ENCODE measurements around the gene STT3A.

DNA sequence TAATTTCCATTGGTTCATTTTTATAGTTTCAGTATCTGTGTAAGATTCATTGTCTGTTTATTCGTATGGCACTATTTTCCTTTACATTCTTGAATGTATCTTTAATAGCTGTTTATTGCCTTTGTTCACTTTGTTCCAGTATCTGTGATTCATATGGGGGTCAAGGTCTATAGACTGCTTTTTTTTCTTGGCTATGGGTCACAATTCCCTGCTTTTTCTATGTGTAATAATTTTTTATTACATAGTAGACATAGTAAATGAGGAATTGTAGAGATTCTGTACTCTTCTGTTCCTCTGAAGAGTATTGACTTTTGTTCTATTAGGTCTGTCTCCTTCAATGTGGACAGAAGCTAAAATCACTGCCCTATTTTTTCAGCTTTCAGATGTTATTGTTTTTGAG lies 77.5 kb downstream of the STT3A start:
- TF ChIP-seq, protein P1, sequence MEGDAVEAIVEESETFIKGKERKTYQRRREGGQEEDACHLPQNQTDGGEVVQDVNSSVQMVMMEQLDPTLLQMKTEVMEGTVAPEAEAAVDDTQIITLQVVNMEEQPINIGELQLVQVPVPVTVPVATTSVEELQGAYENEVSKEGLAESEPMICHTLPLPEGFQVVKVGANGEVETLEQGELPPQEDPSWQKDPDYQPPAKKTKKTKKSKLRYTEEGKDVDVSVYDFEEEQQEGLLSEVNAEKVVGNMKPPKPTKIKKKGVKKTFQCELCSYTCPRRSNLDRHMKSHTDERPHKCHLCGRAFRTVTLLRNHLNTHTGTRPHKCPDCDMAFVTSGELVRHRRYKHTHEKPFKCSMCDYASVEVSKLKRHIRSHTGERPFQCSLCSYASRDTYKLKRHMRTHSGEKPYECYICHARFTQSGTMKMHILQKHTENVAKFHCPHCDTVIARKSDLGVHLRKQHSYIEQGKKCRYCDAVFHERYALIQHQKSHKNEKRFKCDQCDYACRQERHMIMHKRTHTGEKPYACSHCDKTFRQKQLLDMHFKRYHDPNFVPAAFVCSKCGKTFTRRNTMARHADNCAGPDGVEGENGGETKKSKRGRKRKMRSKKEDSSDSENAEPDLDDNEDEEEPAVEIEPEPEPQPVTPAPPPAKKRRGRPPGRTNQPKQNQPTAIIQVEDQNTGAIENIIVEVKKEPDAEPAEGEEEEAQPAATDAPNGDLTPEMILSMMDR (conservative IDR thresholded peaks at IDR 0.05; ENCODE audit: low read length): no peak
- TF ChIP-seq EZH2phosphoT487 (IDR thresholded peaks at IDR 0.05; ENCODE audit: borderline replicate concordance, low read depth, low read length): no peak
